Measurements from ENCODE around the gene TTC17.

The TTC17 gene

DNA sequence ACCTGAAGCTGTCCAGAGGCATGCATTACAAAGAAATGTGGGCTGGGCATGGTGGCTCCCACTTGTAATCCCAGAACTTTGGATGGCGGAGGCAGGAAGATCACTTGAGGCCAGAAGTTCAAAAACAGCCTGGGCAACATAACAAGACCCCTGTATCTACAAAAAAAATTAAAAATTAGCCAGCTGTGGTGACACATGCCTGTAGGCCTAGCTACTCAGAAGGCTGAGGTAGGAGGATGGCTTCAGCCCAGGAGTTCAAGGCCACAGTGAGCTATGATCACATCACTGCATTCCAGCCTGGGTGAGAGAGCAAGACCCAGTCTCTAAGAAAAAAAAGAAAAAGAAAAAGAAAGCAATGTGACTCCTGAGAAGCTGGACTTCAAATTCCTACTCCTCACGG, 183.3 kb downstream of the TTC17 start:
- no peak for DNase-seq

GRCh38 chr11:43542750-43543712, 184.3 kb downstream of the TTC17 start:
- no peak for DNase-seq

Data from stimulated activated CD4-positive, alpha-beta T cell treated with anti-CD3 and anti-CD28 coated beads, Interleukin-12 subunit alpha, Interleukin-12 subunit beta, amount 100 ng/mL, for 4 hours (primary cell).